K562 (cell line): Measurements from ENCODE around the gene BDH1. TPM values are rescaled to one million over a fixed set of nuclear protein-coding genes. Genes with fewer than 3 reads are reported as not detected.
A peak's percentile ranks its signal among the peaks of the same experiment; 100 is the strongest.

Experiments used
- ELF2 ChIP-seq: fragments of 250-450 bp; sonication (Bioruptor Pico); IDR thresholded peaks from 2 replicates; pipeline ENCODE4 v1.5.0; 2021; ENCODE audit warnings: mild to moderate bottlenecking
- NELFE ChIP-seq: IDR thresholded peaks from 2 replicates; pipeline ENCODE4 v1.6.1; 2011; ENCODE audit warnings: mild to moderate bottlenecking; ENCODE audit not compliant: insufficient read depth, insufficient read length
- NFXL1 ChIP-seq: fragments of 450-650 bp; formaldehyde crosslinking; IDR thresholded peaks from 2 replicates; pipeline ENCODE4 v1.4.0; 2021; ENCODE audit warnings: mild to moderate bottlenecking
- POU5F1 ChIP-seq: fragments of 150-350 bp; IDR thresholded peaks from 2 replicates; pipeline ENCODE4 v1.6.1; 2014; ENCODE audit warnings: borderline replicate concordance, low read length, low read depth, mild to moderate bottlenecking; ENCODE audit not compliant: partially characterized antibody
- SREBF2 ChIP-seq: sonication (generic); formaldehyde crosslinking; IDR thresholded peaks from 2 replicates; pipeline ENCODE4 v1.4.0; 2020; ENCODE audit warnings: mild to moderate bottlenecking, missing genetic modification reagents
- TCF3 ChIP-seq: sonication (generic); formaldehyde crosslinking; IDR thresholded peaks from 2 replicates; pipeline ENCODE4 v1.4.0; 2020; ENCODE audit warnings: mild to moderate bottlenecking, missing genetic modification reagents
- ZFP1 ChIP-seq: fragments of 450-650 bp; formaldehyde crosslinking; IDR thresholded peaks from 2 replicates; pipeline ENCODE4 v1.4.0; 2020; ENCODE audit warnings: mild to moderate bottlenecking, mixed read lengths
- ZNF766 ChIP-seq: fragments of 200-800 bp; sonication (Bioruptor generic); conservative IDR thresholded peaks from 2 replicates; pipeline ENCODE4 v1.6.1; 2016; ENCODE audit warnings: missing genetic modification characterization, missing compliant biosample characterization
- ZNF780A ChIP-seq: fragments of 250-450 bp; sonication (Bioruptor Pico); IDR thresholded peaks from 2 replicates; pipeline ENCODE4 v1.5.0; 2021; ENCODE audit warnings: mild to moderate bottlenecking
- ZNF79 ChIP-seq: fragments of 250-450 bp; sonication (Bioruptor Pico); IDR thresholded peaks from 2 replicates; pipeline ENCODE4 v1.4.0; 2020; ENCODE audit warnings: low read depth, mild to moderate bottlenecking, moderate library complexity
- polyA plus RNA-seq, 8 experiments: library from polyadenylated mRNA; depleted of rRNA in 4 of 8; stranded (reverse) in 5 of 8; unstranded in 3 of 8; fragments of >200 nt; fragmentation: Nextera tagmentation in 2 of 8; fragmentation: Illumina TruSeq in 1 of 8; extraction: Ambion mirVana in 2 of 8; extraction: Trizol in 1 of 8; gene quantifications; 2 replicates each; pipeline versions ENCODE4 v1.2.1 to v1.2.3, GENCODE V29; 2011 to 2014; ENCODE audit warnings: inconsistent platforms in 1 of 8, missing spikeins in 1 of 8
- total RNA-seq, 7 experiments: library from RNA; depleted of rRNA in 6 of 7; stranded (reverse); fragments of >200 nt in 6 of 7; fragmentation: Illumina TruSeq in 2 of 7; extraction: Trizol in 2 of 7; gene quantifications; 2 replicates each; pipeline versions ENCODE4 v1.2.1 to v1.2.3, GENCODE V29; 2011 to 2021; ENCODE audit warnings: low replicate concordance in 1 of 7
- TF ChIP-seq, protein P1 (sequence below): fragments of 450-650 bp; formaldehyde crosslinking; IDR thresholded peaks from 2 replicates; pipeline ENCODE4 v1.4.0; 2020; ENCODE audit warnings: mild to moderate bottlenecking, moderate library complexity
- TF ChIP-seq, protein P2 (sequence below): fragments of 200-800 bp; sonication (Bioruptor generic); IDR thresholded peaks from 2 replicates; pipeline ENCODE4 v1.6.1; 2016; ENCODE audit warnings: missing genetic modification characterization, missing compliant biosample characterization
- TF ChIP-seq, protein P3 (sequence below): fragments of 450-650 bp; IDR thresholded peaks from 2 replicates; pipeline ENCODE4 v1.6.1; 2016; ENCODE audit warnings: low read depth

Gene BDH1
- total and polyA plus RNA-seq, 9 of the 15 experiments (the other 6 are each of a cell fraction or from before 2014, with no cell fraction given), result 0.07 to 0.89 (median 0.12) TPM; not detected in 3

- TF ChIP-seq, protein P1, sequence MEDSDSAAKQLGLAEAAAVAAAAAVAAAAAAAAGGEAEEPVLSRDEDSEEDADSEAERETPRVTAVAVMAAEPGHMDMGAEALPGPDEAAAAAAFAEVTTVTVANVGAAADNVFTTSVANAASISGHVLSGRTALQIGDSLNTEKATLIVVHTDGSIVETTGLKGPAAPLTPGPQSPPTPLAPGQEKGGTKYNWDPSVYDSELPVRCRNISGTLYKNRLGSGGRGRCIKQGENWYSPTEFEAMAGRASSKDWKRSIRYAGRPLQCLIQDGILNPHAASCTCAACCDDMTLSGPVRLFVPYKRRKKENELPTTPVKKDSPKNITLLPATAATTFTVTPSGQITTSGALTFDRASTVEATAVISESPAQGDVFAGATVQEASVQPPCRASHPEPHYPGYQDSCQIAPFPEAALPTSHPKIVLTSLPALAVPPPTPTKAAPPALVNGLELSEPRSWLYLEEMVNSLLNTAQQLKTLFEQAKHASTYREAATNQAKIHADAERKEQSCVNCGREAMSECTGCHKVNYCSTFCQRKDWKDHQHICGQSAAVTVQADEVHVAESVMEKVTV (CRISPR knock-in tag), result no peak
- TF ChIP-seq ZNF766 (CRISPR knock-in tag), result 0 out of 2 replicates have a peak, but pooled peaks have one; percentile 17
- no peak for TF ChIP-seq SREBF2 (CRISPR knock-in tag)
- TF ChIP-seq ELF2, result no peak
- TF ChIP-seq ZNF79 (CRISPR knock-in tag), result no peak
- TF ChIP-seq ZFP1 (CRISPR knock-in tag), result no peak
- TF ChIP-seq NFXL1, result no peak
- no peak for TF ChIP-seq NELFE
- TF ChIP-seq, protein P2, sequence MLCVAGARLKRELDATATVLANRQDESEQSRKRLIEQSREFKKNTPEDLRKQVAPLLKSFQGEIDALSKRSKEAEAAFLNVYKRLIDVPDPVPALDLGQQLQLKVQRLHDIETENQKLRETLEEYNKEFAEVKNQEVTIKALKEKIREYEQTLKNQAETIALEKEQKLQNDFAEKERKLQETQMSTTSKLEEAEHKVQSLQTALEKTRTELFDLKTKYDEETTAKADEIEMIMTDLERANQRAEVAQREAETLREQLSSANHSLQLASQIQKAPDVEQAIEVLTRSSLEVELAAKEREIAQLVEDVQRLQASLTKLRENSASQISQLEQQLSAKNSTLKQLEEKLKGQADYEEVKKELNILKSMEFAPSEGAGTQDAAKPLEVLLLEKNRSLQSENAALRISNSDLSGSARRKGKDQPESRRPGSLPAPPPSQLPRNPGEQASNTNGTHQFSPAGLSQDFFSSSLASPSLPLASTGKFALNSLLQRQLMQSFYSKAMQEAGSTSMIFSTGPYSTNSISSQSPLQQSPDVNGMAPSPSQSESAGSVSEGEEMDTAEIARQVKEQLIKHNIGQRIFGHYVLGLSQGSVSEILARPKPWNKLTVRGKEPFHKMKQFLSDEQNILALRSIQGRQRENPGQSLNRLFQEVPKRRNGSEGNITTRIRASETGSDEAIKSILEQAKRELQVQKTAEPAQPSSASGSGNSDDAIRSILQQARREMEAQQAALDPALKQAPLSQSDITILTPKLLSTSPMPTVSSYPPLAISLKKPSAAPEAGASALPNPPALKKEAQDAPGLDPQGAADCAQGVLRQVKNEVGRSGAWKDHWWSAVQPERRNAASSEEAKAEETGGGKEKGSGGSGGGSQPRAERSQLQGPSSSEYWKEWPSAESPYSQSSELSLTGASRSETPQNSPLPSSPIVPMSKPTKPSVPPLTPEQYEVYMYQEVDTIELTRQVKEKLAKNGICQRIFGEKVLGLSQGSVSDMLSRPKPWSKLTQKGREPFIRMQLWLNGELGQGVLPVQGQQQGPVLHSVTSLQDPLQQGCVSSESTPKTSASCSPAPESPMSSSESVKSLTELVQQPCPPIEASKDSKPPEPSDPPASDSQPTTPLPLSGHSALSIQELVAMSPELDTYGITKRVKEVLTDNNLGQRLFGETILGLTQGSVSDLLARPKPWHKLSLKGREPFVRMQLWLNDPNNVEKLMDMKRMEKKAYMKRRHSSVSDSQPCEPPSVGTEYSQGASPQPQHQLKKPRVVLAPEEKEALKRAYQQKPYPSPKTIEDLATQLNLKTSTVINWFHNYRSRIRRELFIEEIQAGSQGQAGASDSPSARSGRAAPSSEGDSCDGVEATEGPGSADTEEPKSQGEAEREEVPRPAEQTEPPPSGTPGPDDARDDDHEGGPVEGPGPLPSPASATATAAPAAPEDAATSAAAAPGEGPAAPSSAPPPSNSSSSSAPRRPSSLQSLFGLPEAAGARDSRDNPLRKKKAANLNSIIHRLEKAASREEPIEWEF (CRISPR knock-in tag), result peak; percentile 87
- TF ChIP-seq ZNF780A (CRISPR knock-in tag), result no peak
- no peak for TF ChIP-seq POU5F1
- peak; percentile 59 for TF ChIP-seq TCF3
- TF ChIP-seq, protein P3, sequence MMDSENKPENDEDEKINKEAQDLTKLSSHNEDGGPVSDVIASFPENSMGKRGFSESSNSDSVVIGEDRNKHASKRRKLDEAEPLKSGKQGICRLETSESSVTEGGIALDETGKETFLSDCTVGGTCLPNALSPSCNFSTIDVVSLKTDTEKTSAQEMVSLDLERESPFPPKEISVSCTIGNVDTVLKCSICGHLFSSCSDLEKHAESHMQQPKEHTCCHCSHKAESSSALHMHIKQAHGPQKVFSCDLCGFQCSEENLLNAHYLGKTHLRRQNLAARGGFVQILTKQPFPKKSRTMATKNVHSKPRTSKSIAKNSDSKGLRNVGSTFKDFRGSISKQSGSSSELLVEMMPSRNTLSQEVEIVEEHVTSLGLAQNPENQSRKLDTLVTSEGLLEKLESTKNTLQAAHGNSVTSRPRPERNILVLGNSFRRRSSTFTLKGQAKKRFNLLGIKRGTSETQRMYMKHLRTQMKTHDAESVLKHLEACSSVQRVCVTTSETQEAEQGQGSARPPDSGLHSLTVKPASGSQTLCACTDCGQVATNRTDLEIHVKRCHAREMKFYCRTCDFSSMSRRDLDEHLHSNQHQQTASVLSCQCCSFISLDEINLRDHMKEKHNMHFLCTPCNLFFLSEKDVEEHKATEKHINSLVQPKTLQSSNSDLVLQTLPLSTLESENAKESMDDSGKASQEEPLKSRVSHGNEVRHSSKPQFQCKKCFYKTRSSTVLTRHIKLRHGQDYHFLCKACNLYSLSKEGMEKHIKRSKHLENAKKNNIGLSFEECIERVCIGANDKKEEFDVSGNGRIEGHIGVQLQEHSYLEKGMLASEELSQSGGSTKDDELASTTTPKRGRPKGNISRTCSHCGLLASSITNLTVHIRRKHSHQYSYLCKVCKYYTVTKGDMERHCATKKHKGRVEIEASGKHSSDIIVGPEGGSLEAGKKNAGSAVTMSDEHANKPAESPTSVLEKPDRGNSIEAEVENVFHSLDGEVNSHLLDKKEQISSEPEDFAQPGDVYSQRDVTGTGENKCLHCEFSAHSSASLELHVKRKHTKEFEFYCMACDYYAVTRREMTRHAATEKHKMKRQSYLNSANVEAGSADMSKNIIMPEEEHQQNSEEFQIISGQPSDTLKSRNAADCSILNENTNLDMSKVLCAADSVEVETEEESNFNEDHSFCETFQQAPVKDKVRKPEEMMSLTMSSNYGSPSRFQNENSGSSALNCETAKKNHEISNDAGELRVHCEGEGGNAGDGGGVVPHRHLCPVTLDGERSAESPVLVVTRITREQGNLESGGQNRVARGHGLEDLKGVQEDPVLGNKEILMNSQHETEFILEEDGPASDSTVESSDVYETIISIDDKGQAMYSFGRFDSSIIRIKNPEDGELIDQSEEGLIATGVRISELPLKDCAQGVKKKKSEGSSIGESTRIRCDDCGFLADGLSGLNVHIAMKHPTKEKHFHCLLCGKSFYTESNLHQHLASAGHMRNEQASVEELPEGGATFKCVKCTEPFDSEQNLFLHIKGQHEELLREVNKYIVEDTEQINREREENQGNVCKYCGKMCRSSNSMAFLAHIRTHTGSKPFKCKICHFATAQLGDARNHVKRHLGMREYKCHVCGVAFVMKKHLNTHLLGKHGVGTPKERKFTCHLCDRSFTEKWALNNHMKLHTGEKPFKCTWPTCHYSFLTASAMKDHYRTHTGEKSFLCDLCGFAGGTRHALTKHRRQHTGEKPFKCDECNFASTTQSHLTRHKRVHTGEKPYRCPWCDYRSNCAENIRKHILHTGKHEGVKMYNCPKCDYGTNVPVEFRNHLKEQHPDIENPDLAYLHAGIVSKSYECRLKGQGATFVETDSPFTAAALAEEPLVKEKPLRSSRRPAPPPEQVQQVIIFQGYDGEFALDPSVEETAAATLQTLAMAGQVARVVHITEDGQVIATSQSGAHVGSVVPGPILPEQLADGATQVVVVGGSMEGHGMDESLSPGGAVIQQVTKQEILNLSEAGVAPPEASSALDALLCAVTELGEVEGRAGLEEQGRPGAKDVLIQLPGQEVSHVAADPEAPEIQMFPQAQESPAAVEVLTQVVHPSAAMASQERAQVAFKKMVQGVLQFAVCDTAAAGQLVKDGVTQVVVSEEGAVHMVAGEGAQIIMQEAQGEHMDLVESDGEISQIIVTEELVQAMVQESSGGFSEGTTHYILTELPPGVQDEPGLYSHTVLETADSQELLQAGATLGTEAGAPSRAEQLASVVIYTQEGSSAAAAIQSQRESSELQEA, result no peak
These were observed 36.7 kb upstream of the BDH1 start (continued) for GRCh38 chr3:197592361-197593045.
